Activated CD8-positive, alpha-beta memory T cell treated with anti-CD3 and anti-CD28 coated beads for 24 hours (primary cell): ENCODE results near the gene LRG1.

Source experiments
- DNase-seq: peaks from one replicate; pipeline ENCODE4 v3.0.0-alpha.2; 2020

Gene LRG1

GRCh38 chr19:4491446-4491845, 48.4 kb downstream of the LRG1 start:
- no peak for DNase-seq

- no peak for DNase-seq
These were observed 51.3 kb downstream of the LRG1 start for GRCh38 chr19:4488496-4488895.

GRCh38 chr19:4487572-4487971, 52.3 kb downstream of the LRG1 start:
- no peak for DNase-seq
